NB4 (cell line): Measurements from ENCODE around the gene CYB561D2.

Source experiments
- CTCF ChIP-seq: IDR thresholded peaks from one replicate; pipeline ENCODE4 v1.5.1; 2012; ENCODE audit warnings: low read depth, low read length
- MYC ChIP-seq: IDR thresholded peaks from 2 replicates; pipeline ENCODE4 v1.6.1; 2011; ENCODE audit warnings: low read depth, low read length
- POLR2A ChIP-seq: IDR thresholded peaks from 2 replicates; pipeline ENCODE4 v1.6.1; 2011; ENCODE audit warnings: mild to moderate bottlenecking; ENCODE audit not compliant: insufficient read length; ENCODE audit errors: extremely low read depth

- TF ChIP-seq POLR2A (no peak), CTCF (no peak), MYC (no peak)
Measured at GRCh38 chr3:50338965-50339364, 11.7 kb upstream of the CYB561D2 start.
